Mesendoderm (in vitro differentiated cells): ENCODE data around the gene GMEB1.
A peak's percentile ranks its signal among the peaks of the same experiment; 100 is the strongest.

Experiments
- DNase-seq: peaks from one replicate; pipeline ENCODE4 v3.0.0; 2013
- H2AK5ac ChIP-seq: 2 replicates; pipeline ENCODE4 v1.6.1; 2013; ENCODE audit warnings: low read length, inconsistent platforms
- H2BK120ac ChIP-seq: 2 replicates; pipeline ENCODE4 v1.6.1; 2013; ENCODE audit warnings: low read depth, mild to moderate bottlenecking, low read length, moderate library complexity, mixed read lengths
- H2BK15ac ChIP-seq: replicated peaks from 2 replicates; pipeline ENCODE4 v1.6.1; 2013; ENCODE audit warnings: low read depth, mild to moderate bottlenecking, moderate library complexity
- H2BK5ac ChIP-seq: 2 replicates; pipeline ENCODE4 v1.6.1; 2013; ENCODE audit warnings: low read length, inconsistent platforms
- H3K18ac ChIP-seq: 2 replicates; pipeline ENCODE4 v1.6.1; 2013; ENCODE audit warnings: mild to moderate bottlenecking, low read length, mixed read lengths
- H3K23ac ChIP-seq: one replicate; pipeline ENCODE4 v1.6.1; 2013; ENCODE audit warnings: low read length
- H3K27ac ChIP-seq: 2 replicates; pipeline ENCODE4 v1.5.1; 2013; ENCODE audit warnings: low read depth, mild to moderate bottlenecking, inconsistent platforms, low read length, moderate library complexity
- H3K27me3 ChIP-seq: 2 replicates; pipeline ENCODE4 v1.6.1; 2013; ENCODE audit warnings: low read length, control low read depth, mild to moderate bottlenecking, inconsistent platforms; ENCODE audit not compliant: insufficient read depth, poor library complexity
- H3K36me3 ChIP-seq: 2 replicates; pipeline ENCODE4 v1.6.1; 2013; ENCODE audit warnings: low read length, inconsistent platforms; ENCODE audit not compliant: control insufficient read depth, insufficient read depth
- H3K4ac ChIP-seq: one replicate; pipeline ENCODE4 v1.6.1; 2013; ENCODE audit warnings: low read depth, mild to moderate bottlenecking, low read length, moderate library complexity
- H3K4me1 ChIP-seq: 2 replicates; pipeline ENCODE4 v1.6.1; 2013; ENCODE audit warnings: low read depth, low read length, inconsistent platforms; ENCODE audit not compliant: control insufficient read depth
- H3K4me2 ChIP-seq: 2 replicates; pipeline ENCODE4 v1.6.1; 2013; ENCODE audit warnings: low read length
- H3K4me3 ChIP-seq: 2 replicates; pipeline ENCODE4 v1.5.1; 2013; ENCODE audit warnings: mild to moderate bottlenecking, low read length
- H3K56ac ChIP-seq: one replicate; pipeline ENCODE4 v1.6.1; 2013; ENCODE audit warnings: low read length
- H3K79me1 ChIP-seq: 2 replicates; pipeline ENCODE4 v1.6.1; 2013; ENCODE audit warnings: low read length, inconsistent platforms
- H3K79me2 ChIP-seq: 2 replicates; pipeline ENCODE4 v1.6.1; 2013; ENCODE audit warnings: mild to moderate bottlenecking, low read length; ENCODE audit not compliant: control insufficient read depth, insufficient read depth
- H3K9ac ChIP-seq: 2 replicates; pipeline ENCODE4 v1.6.1; 2013; ENCODE audit warnings: low read length, inconsistent platforms
- H4K5ac ChIP-seq: one replicate; pipeline ENCODE4 v1.6.1; 2013; ENCODE audit warnings: low read length
- H4K8ac ChIP-seq: one replicate; pipeline ENCODE4 v1.6.1; 2013; ENCODE audit warnings: low read depth, mild to moderate bottlenecking, control low read depth, low read length, moderate library complexity
- WGBS: extraction: QIAGEN DNeasy Blood & Tissue Kit; methylation state at CpG from one replicate; pipeline ENCODE4 v1.1.7; 2013; ENCODE audit warnings: low lambda C conversion rate, missing lambda C conversion rate; ENCODE audit not compliant: insufficient coverage; ENCODE audit errors: extremely low coverage; 5-methylcytosine and 5-hydroxymethylcytosine counted together

GMEB1 gene

DNA sequence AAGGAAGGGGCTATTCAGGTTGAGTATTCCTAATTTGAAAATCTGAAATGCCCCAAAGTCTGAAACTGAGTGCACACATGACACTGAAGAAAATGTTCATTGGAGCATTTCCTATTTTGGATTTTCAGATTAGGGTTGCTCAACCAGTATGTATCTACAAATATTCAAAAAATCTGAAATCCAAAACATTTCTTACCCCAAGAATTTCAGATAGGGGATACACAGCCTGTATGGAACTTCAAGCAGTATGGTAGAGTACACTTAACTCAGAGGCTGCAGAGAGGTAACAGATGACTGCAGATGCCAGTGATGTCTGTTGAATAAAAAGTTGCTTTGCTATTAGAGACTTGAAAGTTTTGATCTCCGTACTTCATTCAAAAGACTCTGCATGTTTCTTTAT, 87.1 kb downstream of the GMEB1 start:
- no peak overlapping the region for H2BK5ac ChIP-seq
- H3K36me3 ChIP-seq = no peaks in the 10 kb centered on the region
- no peak overlapping the region for H3K9ac ChIP-seq
- no peak overlapping the region for H4K8ac ChIP-seq
- H3K4me1 ChIP-seq = no peaks in the 10 kb centered on the region
- no peak overlapping the region for H2BK120ac ChIP-seq
- H3K56ac ChIP-seq = no peak overlapping the region
- no peak overlapping the region for H3K4me3 ChIP-seq
- H3K27ac ChIP-seq = no peak overlapping the region
- H3K23ac ChIP-seq = no peak overlapping the region
- H3K79me2 ChIP-seq = peaks cover 94% of the 10 kb centered on the region
- H3K79me1 ChIP-seq = peaks cover 5% of the 10 kb centered on the region
- no peak overlapping the region for H2AK5ac ChIP-seq
- no peak overlapping the region for H3K4ac ChIP-seq
- no peak overlapping the region for H2BK15ac ChIP-seq
- H4K5ac ChIP-seq = no peak overlapping the region
- H3K27me3 ChIP-seq = no peaks in the 10 kb centered on the region
- H3K18ac ChIP-seq = no peak overlapping the region
- no peak for DNase-seq
- WGBS = no CpG with 5 or more reads among the region's 1 CpG
- no peak overlapping the region for H3K4me2 ChIP-seq

DNA sequence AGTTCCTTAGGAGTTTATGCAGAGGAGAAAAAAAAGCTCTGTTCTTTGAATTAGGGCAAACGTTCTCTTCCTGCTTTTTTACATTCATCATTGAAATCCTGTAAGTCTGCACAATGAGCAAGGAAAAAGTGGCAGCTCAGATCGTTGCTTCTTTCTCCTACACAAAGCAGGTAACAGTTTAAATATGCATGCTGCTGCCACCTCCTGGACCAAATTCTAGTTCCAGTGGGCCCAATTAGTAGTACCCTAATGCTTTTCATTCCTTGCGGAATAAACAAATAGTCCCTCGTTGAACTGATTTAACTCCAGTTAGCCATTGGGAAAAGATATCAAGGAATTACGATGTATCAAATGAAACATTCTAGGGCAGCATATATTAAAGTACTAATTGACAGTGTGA, 88.3 kb downstream of the GMEB1 start:
- no peak overlapping the region for H3K27ac ChIP-seq
- H3K9ac ChIP-seq = no peak overlapping the region
- H4K8ac ChIP-seq = no peak overlapping the region
- H3K18ac ChIP-seq = no peak overlapping the region
- no peaks in the 10 kb centered on the region for H3K4me1 ChIP-seq
- H2BK120ac ChIP-seq = no peak overlapping the region
- H3K4ac ChIP-seq = no peak overlapping the region
- no CpG with 5 or more reads among the region's 5 CpGs for WGBS
- H2AK5ac ChIP-seq = no peak overlapping the region
- no peak overlapping the region for H3K56ac ChIP-seq
- DNase-seq = peak; percentile 49
- H3K36me3 ChIP-seq = no peaks in the 10 kb centered on the region
- H2BK15ac ChIP-seq = no peak overlapping the region
- no peak overlapping the region for H3K4me2 ChIP-seq
- H2BK5ac ChIP-seq = no peak overlapping the region
- peaks cover 92% of the 10 kb centered on the region for H3K79me2 ChIP-seq
- H3K79me1 ChIP-seq = peaks cover 5% of the 10 kb centered on the region
- no peak overlapping the region for H3K4me3 ChIP-seq
- no peaks in the 10 kb centered on the region for H3K27me3 ChIP-seq
- H4K5ac ChIP-seq = no peak overlapping the region
- no peak overlapping the region for H3K23ac ChIP-seq

DNA sequence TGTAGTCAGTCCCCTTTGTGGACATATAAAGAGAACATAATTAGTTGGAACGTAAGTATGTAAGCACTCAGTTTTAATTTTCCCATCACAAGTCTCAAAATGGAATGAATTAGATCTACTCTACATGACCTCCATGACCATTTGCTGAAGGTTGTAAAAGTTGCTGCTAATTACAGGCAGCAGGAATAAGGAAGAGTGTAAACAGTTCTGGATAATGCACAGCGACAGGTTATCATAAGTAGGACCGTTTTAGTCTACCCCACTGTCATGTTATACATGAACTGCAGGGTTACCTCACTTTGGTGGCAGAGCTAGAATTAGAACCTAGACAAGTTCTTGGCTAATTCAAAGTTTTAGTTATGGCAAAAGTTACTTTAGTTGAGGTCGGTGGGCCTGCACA, 89.8 kb downstream of the GMEB1 start:
- H3K23ac ChIP-seq = no peak overlapping the region
- no peak overlapping the region for H2BK5ac ChIP-seq
- no peak overlapping the region for H3K9ac ChIP-seq
- H4K5ac ChIP-seq = no peak overlapping the region
- H3K79me2 ChIP-seq = peaks cover 86% of the 10 kb centered on the region
- WGBS = no CpG with 5 or more reads among the region's 4 CpGs
- H2BK15ac ChIP-seq = no peak overlapping the region
- H3K4me2 ChIP-seq = no peak overlapping the region
- no peaks in the 10 kb centered on the region for H3K4me1 ChIP-seq
- H3K4me3 ChIP-seq = no peak overlapping the region
- no peak overlapping the region for H3K4ac ChIP-seq
- no peaks in the 10 kb centered on the region for H3K36me3 ChIP-seq
- no peak overlapping the region for H4K8ac ChIP-seq
- no peak overlapping the region for H3K27ac ChIP-seq
- no peak overlapping the region for H3K56ac ChIP-seq
- H3K18ac ChIP-seq = no peak overlapping the region
- peaks cover 5% of the 10 kb centered on the region for H3K79me1 ChIP-seq
- no peak overlapping the region for H2BK120ac ChIP-seq
- no peak for DNase-seq
- H2AK5ac ChIP-seq = no peak overlapping the region
- H3K27me3 ChIP-seq = no peaks in the 10 kb centered on the region

DNA sequence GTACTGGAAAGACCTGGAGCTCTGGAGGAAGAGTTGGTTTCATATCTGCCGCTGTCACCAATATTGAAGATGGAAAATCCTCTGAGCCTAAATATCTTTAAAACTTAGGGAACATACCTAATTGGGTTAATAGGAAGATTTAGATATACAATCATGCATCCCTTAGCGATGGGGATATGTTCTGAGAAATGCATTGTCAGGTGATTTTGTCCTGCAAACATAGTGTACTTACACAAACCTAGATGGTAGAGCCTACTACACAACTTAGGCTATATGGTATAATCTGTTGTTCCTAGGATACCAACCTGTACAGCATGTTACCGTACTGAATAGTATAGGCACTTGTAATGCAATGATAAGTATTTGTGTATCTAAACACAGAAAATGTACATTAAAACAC, 90.7 kb downstream of the GMEB1 start:
- no peak overlapping the region for H4K8ac ChIP-seq

DNA sequence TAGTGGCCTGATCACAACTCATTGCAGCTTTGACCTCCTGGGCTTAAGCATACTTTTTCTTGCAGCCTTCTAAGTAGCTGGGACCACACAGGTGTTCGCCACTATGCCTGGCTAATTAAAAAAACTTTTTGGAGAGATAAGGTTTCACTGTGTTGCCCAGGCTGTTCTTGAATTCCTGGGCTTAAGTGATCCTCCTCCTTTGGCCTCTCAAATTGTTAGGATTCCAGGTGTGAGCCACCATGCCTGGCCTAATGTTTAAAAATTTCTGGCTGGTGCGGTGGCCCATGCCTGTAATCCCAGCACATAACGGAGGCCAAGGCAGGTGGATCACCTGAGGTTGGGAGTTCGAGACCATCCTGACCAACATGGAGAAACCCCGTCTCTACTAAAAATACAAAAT, 92.6 kb downstream of the GMEB1 start:
- DNase-seq = peak; percentile 46
- no peak overlapping the region for H3K23ac ChIP-seq
- H3K36me3 ChIP-seq = peaks cover 1% of the 10 kb centered on the region
- H3K4ac ChIP-seq = no peak overlapping the region
- no peaks in the 10 kb centered on the region for H3K4me1 ChIP-seq
- no peaks in the 10 kb centered on the region for H3K27me3 ChIP-seq
- WGBS = no CpG with 5 or more reads among the region's 5 CpGs
- H2AK5ac ChIP-seq = no peak overlapping the region
- H2BK5ac ChIP-seq = no peak overlapping the region
- no peak overlapping the region for H3K9ac ChIP-seq
- no peak overlapping the region for H3K56ac ChIP-seq
- no peak overlapping the region for H4K8ac ChIP-seq
- H3K79me1 ChIP-seq = peaks cover 7% of the 10 kb centered on the region
- H2BK120ac ChIP-seq = no peak overlapping the region
- H4K5ac ChIP-seq = no peak overlapping the region
- H3K18ac ChIP-seq = no peak overlapping the region
- H3K27ac ChIP-seq = no peak overlapping the region
- H3K4me2 ChIP-seq = no peak overlapping the region
- H3K79me2 ChIP-seq = peaks cover 75% of the 10 kb centered on the region
- no peak overlapping the region for H3K4me3 ChIP-seq
- H2BK15ac ChIP-seq = no peak overlapping the region

More for the DNA sequence above, 90.7 kb downstream of the GMEB1 start:
- Histone ChIP-seq H3K4ac (no peak overlapping the region), H2BK120ac (no peak overlapping the region), H3K23ac (no peak overlapping the region), H3K9ac (no peak overlapping the region), H3K27ac (no peak overlapping the region), H2BK15ac (no peak overlapping the region), H3K4me2 (no peak overlapping the region), H3K79me1 (peaks cover 5% of the 10 kb centered on the region), H3K36me3 (no peaks in the 10 kb centered on the region), H2BK5ac (no peak overlapping the region), H3K56ac (no peak overlapping the region), H3K79me2 (peaks cover 78% of the 10 kb centered on the region), H3K27me3 (no peaks in the 10 kb centered on the region), H2AK5ac (no peak overlapping the region), H4K5ac (no peak overlapping the region), H3K4me3 (no peak overlapping the region), H3K18ac (no peak overlapping the region), H3K4me1 (no peaks in the 10 kb centered on the region)
- WGBS = no CpG with 5 or more reads among the region's 3 CpGs
- no peak for DNase-seq

DNA sequence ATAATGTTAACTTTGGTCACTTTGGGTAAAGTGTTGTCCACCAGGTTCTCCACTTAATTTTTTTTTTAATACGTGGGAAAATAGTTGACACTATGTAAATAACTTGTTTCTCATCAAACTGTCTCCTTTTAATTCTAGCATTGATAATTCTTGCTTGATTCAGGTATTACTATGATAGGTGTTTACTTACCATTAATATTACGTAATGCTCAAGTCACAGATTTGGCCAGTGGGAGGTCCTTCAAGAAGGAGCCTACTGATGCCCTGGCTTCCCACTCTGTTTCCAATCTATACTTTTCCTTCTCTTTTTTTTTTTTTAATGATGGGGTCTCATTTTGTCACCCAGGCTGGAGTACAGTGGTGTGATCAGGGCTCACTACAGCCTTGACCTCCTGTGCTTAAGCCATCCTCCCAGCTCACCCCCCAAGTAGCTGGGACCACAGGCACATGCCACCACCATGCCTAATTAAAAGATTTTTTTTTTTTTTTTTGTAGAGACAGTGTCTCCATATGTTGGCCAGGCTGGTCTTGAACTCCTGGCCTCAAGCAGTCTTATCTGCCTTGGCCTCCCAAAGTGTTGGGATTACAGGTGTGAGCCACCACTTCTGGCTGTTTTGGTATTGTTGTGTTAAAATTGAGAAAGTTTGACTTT, 98.1 kb downstream of the GMEB1 start:
- Histone ChIP-seq H3K79me1 (peaks cover 2% of the 10 kb centered on the region), H3K9ac (no peak overlapping the region), H3K4ac (no peak overlapping the region), H4K5ac (no peak overlapping the region), H2BK120ac (no peak overlapping the region), H3K36me3 (peaks cover 1% of the 10 kb centered on the region), H3K4me1 (no peaks in the 10 kb centered on the region), H3K23ac (no peak overlapping the region), H2AK5ac (no peak overlapping the region), H3K4me3 (no peak overlapping the region), H3K79me2 (peaks cover 36% of the 10 kb centered on the region), H3K4me2 (no peak overlapping the region), H2BK5ac (no peak overlapping the region), H3K18ac (no peak overlapping the region), H3K27ac (no peak overlapping the region), H4K8ac (no peak overlapping the region), H3K27me3 (no peaks in the 10 kb centered on the region), H3K56ac (no peak overlapping the region), H2BK15ac (no peak overlapping the region)
- no peak for DNase-seq
- no CpG with 5 or more reads among the region's 2 CpGs for WGBS
